Fibroblast of skin of right quadriceps (primary cell): ENCODE data around the gene RABL2A.
A peak's percentile ranks its signal among the peaks of the same experiment; 100 is the strongest.
"Not testable (repeated sequence)": the region's sequence is repeated elsewhere in the genome, so short reads cannot be mapped to it uniquely, and the experiment has no call there.

Experiments
- DNase-seq: peaks from one replicate; pipeline ENCODE4 v3.0.0-alpha.2; 2013

RABL2A gene

GRCh38 chr2:113626616-113627330 is at the start of gene RABL2A:
Gene RABL2A (plus strand): TSS chr2:113627266. CDS start chr2:113628607, 1,341 bp downstream.
- peak; percentile 78 for DNase-seq

GRCh38 chr2:113578508-113578907 is 48.6 kb upstream of the RABL2A start:
- not testable (repeated sequence) for DNase-seq

GRCh38 chr2:113582473-113582872 is 44.6 kb upstream of the RABL2A start:
- DNase-seq: not testable (repeated sequence)

GRCh38 chr2:113583521-113584225 is 43.4 kb upstream of the RABL2A start:
- peak; percentile 70 for DNase-seq

GRCh38 chr2:113584311-113585092 is 42.6 kb upstream of the RABL2A start:
- DNase-seq: peak; percentile 20

GRCh38 chr2:113587201-113587600 is 39.9 kb upstream of the RABL2A start:
- peak; percentile 9 for DNase-seq

- DNase-seq: not testable (repeated sequence)
Measured at GRCh38 chr2:113589591-113589990, 37.5 kb upstream of the RABL2A start.

GRCh38 chr2:113591926-113592325 is 35.1 kb upstream of the RABL2A start:
- not testable (repeated sequence) for DNase-seq

GRCh38 chr2:113593280-113593679 is 33.8 kb upstream of the RABL2A start:
- DNase-seq: not testable (repeated sequence)

GRCh38 chr2:113595725-113596124 is 31.3 kb upstream of the RABL2A start:
- DNase-seq: not testable (repeated sequence)

GRCh38 chr2:113597164-113597563 is 29.9 kb upstream of the RABL2A start:
- DNase-seq: not testable (repeated sequence)

GRCh38 chr2:113597572-113597971 is 29.5 kb upstream of the RABL2A start:
- DNase-seq: not testable (repeated sequence)

GRCh38 chr2:113598180-113598579 is 28.9 kb upstream of the RABL2A start:
- DNase-seq: not testable (repeated sequence)

GRCh38 chr2:113598738-113599137 is 28.3 kb upstream of the RABL2A start:
- DNase-seq: not testable (repeated sequence)

- not testable (repeated sequence) for DNase-seq
Measured at GRCh38 chr2:113599208-113599607, 27.9 kb upstream of the RABL2A start.

- peak; percentile 43 for DNase-seq
Measured at GRCh38 chr2:113602040-113602769, 24.9 kb upstream of the RABL2A start.

- no peak for DNase-seq
Measured at GRCh38 chr2:113602869-113603466, 24.1 kb upstream of the RABL2A start.

GRCh38 chr2:113603467-113604084 is 23.5 kb upstream of the RABL2A start:
- DNase-seq: peak; percentile 90

GRCh38 chr2:113604085-113604477 is 23.0 kb upstream of the RABL2A start:
- peak; percentile 89 for DNase-seq

- not testable (repeated sequence) for DNase-seq
Measured at GRCh38 chr2:113604661-113605060, 22.4 kb upstream of the RABL2A start.

- not testable (repeated sequence) for DNase-seq
Measured at GRCh38 chr2:113606036-113606435, 21.0 kb upstream of the RABL2A start.

- DNase-seq: not testable (repeated sequence)
Measured at GRCh38 chr2:113609822-113610221, 17.2 kb upstream of the RABL2A start.
